Measurements from ENCODE around the gene IGFALS.

GRCh38 chr16:1762196-1762878, 31.2 kb downstream of the IGFALS start:
- TF ChIP-seq POLR2A (IDR thresholded peaks at IDR 0.05): no peak
- TF ChIP-seq, protein P1, sequence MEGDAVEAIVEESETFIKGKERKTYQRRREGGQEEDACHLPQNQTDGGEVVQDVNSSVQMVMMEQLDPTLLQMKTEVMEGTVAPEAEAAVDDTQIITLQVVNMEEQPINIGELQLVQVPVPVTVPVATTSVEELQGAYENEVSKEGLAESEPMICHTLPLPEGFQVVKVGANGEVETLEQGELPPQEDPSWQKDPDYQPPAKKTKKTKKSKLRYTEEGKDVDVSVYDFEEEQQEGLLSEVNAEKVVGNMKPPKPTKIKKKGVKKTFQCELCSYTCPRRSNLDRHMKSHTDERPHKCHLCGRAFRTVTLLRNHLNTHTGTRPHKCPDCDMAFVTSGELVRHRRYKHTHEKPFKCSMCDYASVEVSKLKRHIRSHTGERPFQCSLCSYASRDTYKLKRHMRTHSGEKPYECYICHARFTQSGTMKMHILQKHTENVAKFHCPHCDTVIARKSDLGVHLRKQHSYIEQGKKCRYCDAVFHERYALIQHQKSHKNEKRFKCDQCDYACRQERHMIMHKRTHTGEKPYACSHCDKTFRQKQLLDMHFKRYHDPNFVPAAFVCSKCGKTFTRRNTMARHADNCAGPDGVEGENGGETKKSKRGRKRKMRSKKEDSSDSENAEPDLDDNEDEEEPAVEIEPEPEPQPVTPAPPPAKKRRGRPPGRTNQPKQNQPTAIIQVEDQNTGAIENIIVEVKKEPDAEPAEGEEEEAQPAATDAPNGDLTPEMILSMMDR (IDR thresholded peaks at IDR 0.05): no peak

All from lower leg skin (tissue), 3 donors.